ENCODE results near the gene FRMD5. TPM values are rescaled to one million over a fixed set of nuclear protein-coding genes. Genes with fewer than 3 reads are reported as not detected.

Gene FRMD5
- total and polyA plus RNA-seq, 2 donors (not counting 1 experiment from before 2014, with no cell fraction given) = not detected

GRCh38 chr15:43886558-43886957, 308.5 kb downstream of the FRMD5 start:
- DNase-seq (no peak), ATAC-seq (ENCODE audit: low read depth) (no peak)
- no peak for TF ChIP-seq EZH2 (IDR thresholded peaks at IDR 0.05; ENCODE audit: borderline replicate concordance, insufficient read depth, low read depth, low read length, poor library complexity, severe bottlenecking)
- no peak for TF ChIP-seq CTCF (IDR thresholded peaks at IDR 0.05)
- H3K27me3 Mint-ChIP-seq = no peaks in the 10 kb centered on the region
- Histone ChIP-seq H2AFZ (ENCODE audit: insufficient read depth, low read depth, low read length, poor library complexity, severe bottlenecking) (no peak overlapping the region), H3K4me3 (ENCODE audit: control extremely low read depth in 1 of 5, extremely low read depth in 1 of 5, insufficient read depth in 1 of 5, low read depth in 2 of 5, low read length in 4 of 5) (no peak overlapping the region), H3K4me2 (replicated peaks; ENCODE audit: low read depth, low read length, poor library complexity, severe bottlenecking) (no peak overlapping the region), H3K36me3 (replicated peaks in 1 of 2; ENCODE audit: control extremely low read depth in 1 of 2, control insufficient read depth in 1 of 2, extremely low read depth in 1 of 2, insufficient read depth in 2 of 2, low read length in 1 of 2) (no peaks in the 10 kb centered on the region), H3K9me3 (ENCODE audit: control extremely low read depth in 1 of 3, control insufficient read depth in 2 of 3, insufficient read depth in 1 of 3, low read length in 2 of 3) (no peaks in the 10 kb centered on the region), H3K79me2 (ENCODE audit: control insufficient read depth, insufficient read depth, low read length) (no peaks in the 10 kb centered on the region), H3K9ac (ENCODE audit: low read length) (no peak overlapping the region), H4K20me1 (ENCODE audit: control insufficient read depth, insufficient read depth, low read length, poor library complexity, severe bottlenecking) (no peaks in the 10 kb centered on the region), H3K27me3 (replicated peaks in 1 of 4; ENCODE audit: control extremely low read depth in 1 of 4, control insufficient read depth in 3 of 4, insufficient read depth in 4 of 4, low read length in 3 of 4) (no peaks in the 10 kb centered on the region), H3K27ac (ENCODE audit: low read length in 2 of 2) (no peak overlapping the region), H3K4me1 (ENCODE audit: control insufficient read depth in 2 of 2, insufficient read depth in 2 of 2, low read length in 2 of 2) (no peaks in the 10 kb centered on the region)
- no peaks in the 10 kb centered on the region for H3K4me1 Mint-ChIP-seq
- ChIA-PET CTCF (no interaction called here), POLR2A (no interaction called here)
- no peak overlapping the region for H3K4me3 Mint-ChIP-seq
- no peak overlapping the region for H3K27ac Mint-ChIP-seq
- H3K9me3 Mint-ChIP-seq (ENCODE audit: insufficient read depth) = no peaks in the 10 kb centered on the region
- 100% methylated on average over 3 of the region's 4 CpGs for WGBS (ENCODE audit: insufficient coverage)
- intact Hi-C loops (cut with micrococcal nuclease) = no loop called here

GRCh38 chr15:43883571-43883970, 311.5 kb downstream of the FRMD5 start:
- Mint-ChIP-seq H3K27me3 (no peaks in the 10 kb centered on the region), H3K9me3 (ENCODE audit: insufficient read depth) (no peaks in the 10 kb centered on the region), H3K4me1 (peaks cover 1% of the 10 kb centered on the region), H3K27ac (no peak overlapping the region), H3K4me3 (no peak overlapping the region)
- no peak for DNase-seq
- Histone ChIP-seq H3K27ac (ENCODE audit: low read length in 2 of 2) (no peak overlapping the region), H3K4me3 (ENCODE audit: control extremely low read depth in 1 of 5, extremely low read depth in 1 of 5, insufficient read depth in 1 of 5, low read depth in 2 of 5, low read length in 4 of 5) (no peak overlapping the region), H3K4me1 (ENCODE audit: control insufficient read depth in 2 of 2, insufficient read depth in 2 of 2, low read length in 2 of 2) (peaks cover 0 to 6% of the 10 kb centered on the region in 2 donors), H3K79me2 (ENCODE audit: control insufficient read depth, insufficient read depth, low read length) (no peaks in the 10 kb centered on the region), H3K4me2 (replicated peaks; ENCODE audit: low read depth, low read length, poor library complexity, severe bottlenecking) (no peak overlapping the region), H3K9ac (ENCODE audit: low read length) (no peak overlapping the region), H3K27me3 (replicated peaks in 1 of 4; ENCODE audit: control extremely low read depth in 1 of 4, control insufficient read depth in 3 of 4, insufficient read depth in 4 of 4, low read length in 3 of 4) (no peaks in the 10 kb centered on the region), H3K9me3 (ENCODE audit: control extremely low read depth in 1 of 3, control insufficient read depth in 2 of 3, insufficient read depth in 1 of 3, low read length in 2 of 3) (no peaks in the 10 kb centered on the region), H3K36me3 (replicated peaks in 1 of 2; ENCODE audit: control extremely low read depth in 1 of 2, control insufficient read depth in 1 of 2, extremely low read depth in 1 of 2, insufficient read depth in 2 of 2, low read length in 1 of 2) (no peaks in the 10 kb centered on the region), H2AFZ (ENCODE audit: insufficient read depth, low read depth, low read length, poor library complexity, severe bottlenecking) (no peak overlapping the region), H4K20me1 (ENCODE audit: control insufficient read depth, insufficient read depth, low read length, poor library complexity, severe bottlenecking) (no peaks in the 10 kb centered on the region)
- ATAC-seq (ENCODE audit: low read depth) = no peak
- TF ChIP-seq EZH2 (IDR thresholded peaks at IDR 0.05; ENCODE audit: borderline replicate concordance, insufficient read depth, low read depth, low read length, poor library complexity, severe bottlenecking) (no peak), CTCF (IDR thresholded peaks at IDR 0.05) (no peak)
- ChIA-PET POLR2A (no interaction called here), CTCF (no interaction called here)
- intact Hi-C loops (cut with micrococcal nuclease) = no loop called here
- 100% methylated on average over 3 of the region's 3 CpGs for WGBS (ENCODE audit: insufficient coverage)
